Stimulated activated CD8-positive, alpha-beta memory T cell treated with anti-CD3 and anti-CD28 coated beads, Interleukin-12 subunit alpha, Interleukin-12 subunit beta, amount 100 ng/mL, for 4 hours (primary cell): ENCODE data around the gene HSD3B7.
"Not testable (repeated sequence)": the region's sequence is repeated elsewhere in the genome, so short reads cannot be mapped to it uniquely, and the experiment has no call there.

Source experiments
- DNase-seq: peaks from one replicate; pipeline ENCODE4 v3.0.0-alpha.2; 2020; ENCODE audit warnings: low read depth

Gene HSD3B7

GRCh38 chr16:30984669-30985400 lies at the start of gene HSD3B7:
Gene HSD3B7, plus strand, starts transcription at chr16:30985207. Its CDS starts 452 bp downstream, at chr16:30985659.
- peak; percentile 55 for DNase-seq

GRCh38 chr16:30937692-30938091 lies 47.3 kb upstream of the HSD3B7 start:
- DNase-seq, result no peak

DNA sequence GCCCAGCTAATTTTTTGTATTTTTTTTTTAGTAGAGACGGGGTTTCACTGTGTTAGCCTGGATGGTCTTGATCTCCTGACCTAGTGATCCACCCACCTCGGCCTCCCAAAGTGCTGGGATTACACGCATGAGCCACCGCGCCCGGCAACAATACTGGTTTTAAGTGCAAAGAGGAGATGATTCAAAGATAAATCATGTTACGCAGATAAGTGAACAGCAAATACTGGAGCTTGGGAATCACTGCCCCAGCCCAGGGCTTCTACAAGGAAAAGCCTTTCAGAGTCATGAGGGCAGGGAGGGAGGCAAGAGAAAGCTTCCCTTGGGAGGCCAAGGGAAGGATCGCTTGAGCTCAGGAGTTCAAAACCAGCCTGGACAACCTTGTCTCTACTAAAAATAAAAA lies 45.4 kb upstream of the HSD3B7 start:
- not testable (repeated sequence) for DNase-seq

GRCh38 chr16:30941600-30942425 lies 43.2 kb upstream of the HSD3B7 start:
- DNase-seq, result peak; percentile 41

- DNase-seq, result no peak
Measured at GRCh38 chr16:30942426-30942806, 42.6 kb upstream of the HSD3B7 start.

- DNase-seq, result no peak
Measured at GRCh38 chr16:30944352-30944751, 40.7 kb upstream of the HSD3B7 start.

DNA sequence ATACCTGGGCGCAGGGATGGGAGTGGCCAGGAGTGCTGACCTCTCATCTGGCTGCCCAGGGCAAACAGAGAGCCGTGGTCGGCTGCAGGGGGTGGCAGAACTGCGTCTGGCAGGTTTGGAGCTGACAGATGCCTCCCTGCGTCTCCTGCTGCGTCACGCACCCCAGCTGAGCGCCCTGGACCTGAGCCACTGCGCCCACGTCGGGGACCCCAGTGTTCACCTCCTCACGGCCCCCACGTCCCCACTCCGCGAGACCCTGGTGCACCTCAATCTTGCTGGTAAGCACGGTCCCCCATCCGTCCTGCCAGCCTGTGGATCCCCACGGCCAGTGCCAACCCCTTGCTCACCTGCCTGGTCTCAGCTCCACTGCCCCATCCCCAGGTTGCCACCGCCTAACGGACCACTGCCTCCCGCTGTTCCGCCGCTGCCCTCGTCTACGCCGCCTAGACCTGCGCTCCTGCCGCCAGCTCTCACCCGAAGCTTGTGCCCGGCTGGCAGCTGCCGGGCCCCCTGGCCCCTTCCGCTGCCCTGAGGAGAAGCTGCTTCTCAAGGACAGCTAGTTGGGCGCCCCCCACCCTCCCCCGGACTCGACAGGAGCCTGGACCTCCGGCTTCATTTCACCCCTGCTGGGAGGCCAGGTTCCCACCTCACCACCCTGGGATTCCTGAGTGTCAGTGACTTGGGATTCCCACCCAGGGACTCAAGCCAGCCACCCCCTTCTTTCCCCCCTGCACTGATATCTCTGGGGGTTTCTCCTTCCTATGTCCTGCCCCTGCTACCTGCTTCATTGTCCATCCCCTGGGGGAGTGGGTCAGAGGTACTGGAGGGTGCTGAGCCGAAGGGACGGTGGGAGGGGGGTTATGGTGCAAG lies 38.1 kb upstream of the HSD3B7 start:
- no peak for DNase-seq

DNA sequence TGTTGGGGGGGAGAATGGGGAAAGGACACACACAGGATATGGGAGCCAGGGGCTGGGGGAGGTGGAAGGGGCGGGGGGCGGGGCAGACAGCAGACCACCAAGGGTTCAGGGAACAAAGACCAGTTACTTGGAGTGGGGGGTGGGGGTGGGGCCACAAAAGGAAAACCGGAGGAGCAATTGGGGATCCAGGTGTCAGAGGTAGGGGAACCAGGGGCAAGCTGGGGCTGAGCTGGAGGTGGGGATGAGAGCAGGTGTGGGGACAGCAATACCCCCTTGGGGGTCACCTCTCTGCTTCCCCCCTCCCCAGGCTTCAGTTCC lies 37.5 kb upstream of the HSD3B7 start:
- DNase-seq, result no peak

GRCh38 chr16:30947859-30948666 lies 36.9 kb upstream of the HSD3B7 start:
- no peak for DNase-seq

- no peak for DNase-seq
Measured at GRCh38 chr16:30948667-30949649, 36.0 kb upstream of the HSD3B7 start, which contains the start of gene ORAI3. Gene ORAI3, plus strand, starts transcription at chr16:30949068. Its CDS starts 222 bp downstream, at chr16:30949290.

DNA sequence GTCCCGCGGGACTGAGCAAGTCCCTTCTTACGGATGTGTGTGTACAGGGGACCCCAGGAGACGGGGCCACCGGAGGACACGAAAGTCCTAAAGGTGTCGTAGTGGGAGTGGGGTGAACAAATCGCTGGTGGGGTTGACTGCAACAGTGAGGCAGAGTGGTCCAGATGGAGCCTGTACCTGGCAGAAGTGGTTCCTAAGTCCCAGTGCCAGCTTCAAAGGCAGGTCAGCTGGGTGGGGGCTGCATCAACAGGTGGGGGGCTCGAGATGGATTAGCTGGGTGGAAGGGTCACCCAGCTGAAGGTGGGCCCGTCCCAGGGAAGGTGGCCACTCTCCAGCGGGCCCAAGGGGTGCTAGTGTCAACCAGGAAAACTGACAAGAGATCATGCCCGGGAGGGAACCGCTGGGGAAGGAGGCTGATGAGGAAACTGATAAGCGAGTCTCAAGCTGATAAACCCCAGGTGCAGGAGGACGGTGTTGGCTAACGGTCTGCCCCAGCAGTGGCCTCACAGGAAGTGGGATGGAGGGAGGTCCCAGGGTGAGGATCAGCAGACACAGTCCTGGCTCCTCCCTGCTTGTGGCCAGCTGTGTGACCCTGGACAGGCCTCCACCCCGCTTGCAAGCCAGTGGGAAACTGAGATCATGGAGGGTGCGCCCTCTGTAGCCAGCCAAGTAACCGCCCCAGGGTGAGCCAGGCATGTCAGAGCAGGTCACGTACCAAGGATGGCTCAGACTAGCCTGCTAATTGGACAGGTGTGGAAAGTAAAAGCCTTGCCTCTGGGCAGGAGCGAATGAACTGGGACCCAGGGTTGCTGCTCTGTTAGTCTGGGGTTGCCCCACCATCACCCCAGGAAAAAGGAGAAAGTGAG lies 35.1 kb upstream of the HSD3B7 start:
- DNase-seq, result no peak

DNA sequence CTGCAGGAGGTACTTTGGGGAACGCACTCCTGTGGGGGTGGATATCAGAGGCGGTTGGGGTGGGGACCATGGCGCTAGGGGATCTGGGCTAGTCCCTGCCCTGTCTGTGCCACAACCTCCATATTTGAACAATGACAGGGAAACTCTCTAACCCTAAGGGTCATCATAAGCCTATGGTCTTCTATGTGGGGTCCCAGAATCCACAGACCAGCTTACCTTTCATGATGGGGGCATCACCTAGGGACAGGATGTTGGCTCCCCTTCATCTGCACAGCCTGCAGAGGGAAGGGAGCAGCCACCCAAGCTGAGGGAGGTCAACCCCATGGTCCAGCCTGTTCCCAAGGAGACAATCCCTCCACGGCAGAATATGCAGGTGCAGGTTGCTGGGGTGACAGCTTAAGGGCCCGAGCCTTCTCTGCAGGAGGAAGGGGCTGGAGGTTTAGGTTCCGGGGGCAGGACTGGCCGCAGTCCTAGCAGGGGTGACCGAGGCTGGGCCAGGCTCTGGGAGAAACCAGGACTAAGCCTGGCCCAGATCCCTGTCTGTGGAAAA lies 34.4 kb upstream of the HSD3B7 start:
- no peak for DNase-seq

DNA sequence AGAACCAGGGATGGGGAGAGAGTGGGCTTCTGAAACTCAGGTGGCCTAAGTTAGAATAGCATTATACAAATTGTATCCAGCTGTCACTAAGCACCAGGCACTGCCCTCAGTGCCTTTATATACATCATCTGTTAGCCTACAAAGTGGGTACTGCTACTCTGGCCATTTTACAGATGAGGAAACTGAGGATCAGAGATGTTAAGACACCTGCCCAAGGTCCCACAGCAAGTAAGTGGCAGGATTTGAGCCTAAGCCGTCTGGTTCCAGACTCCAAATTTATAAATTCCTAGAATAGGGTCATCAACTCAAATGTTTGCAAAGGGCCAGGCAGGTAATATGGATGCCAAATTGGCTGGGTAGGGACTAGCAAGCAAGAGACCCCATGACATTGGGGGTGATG lies 33.8 kb upstream of the HSD3B7 start:
- DNase-seq, result no peak

GRCh38 chr16:30951750-30952149 lies 33.3 kb upstream of the HSD3B7 start:
- no peak for DNase-seq

DNA sequence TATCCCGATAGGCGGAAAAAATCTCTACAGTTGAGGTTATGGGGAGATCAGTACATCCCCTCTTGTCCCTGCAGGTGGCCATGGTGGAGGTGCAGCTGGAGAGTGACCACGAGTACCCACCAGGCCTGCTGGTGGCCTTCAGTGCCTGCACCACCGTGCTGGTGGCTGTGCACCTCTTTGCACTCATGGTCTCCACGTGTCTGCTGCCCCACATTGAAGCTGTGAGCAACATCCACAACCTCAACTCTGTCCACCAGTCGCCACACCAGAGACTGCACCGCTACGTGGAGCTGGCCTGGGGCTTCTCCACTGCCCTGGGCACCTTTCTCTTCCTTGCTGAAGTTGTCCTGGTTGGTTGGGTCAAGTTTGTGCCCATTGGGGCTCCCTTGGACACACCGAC lies 31.9 kb upstream of the HSD3B7 start:
- no peak for DNase-seq

- DNase-seq, result peak; percentile 32
Measured at GRCh38 chr16:30953511-30954124, 31.4 kb upstream of the HSD3B7 start.

DNA sequence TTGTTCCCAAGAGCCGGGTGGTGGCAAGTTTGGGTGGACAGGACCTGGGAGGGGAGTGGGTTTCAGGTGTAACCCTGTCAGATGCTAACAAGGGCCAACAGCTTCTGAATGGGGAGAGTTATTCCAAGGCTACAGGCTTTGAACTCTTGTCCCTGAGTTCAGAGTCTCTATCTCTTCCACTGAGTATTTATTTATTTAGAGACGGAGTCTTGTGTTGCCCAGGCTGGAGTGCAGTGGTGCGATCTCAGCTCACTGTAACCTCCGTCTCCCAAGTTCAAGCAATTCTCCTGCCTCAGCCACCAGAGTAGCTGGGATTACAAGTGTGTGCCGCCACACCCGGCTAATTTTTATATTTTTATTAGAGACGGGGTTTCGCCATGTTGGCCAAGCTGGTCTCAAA lies 30.0 kb upstream of the HSD3B7 start:
- DNase-seq, result no peak

DNA sequence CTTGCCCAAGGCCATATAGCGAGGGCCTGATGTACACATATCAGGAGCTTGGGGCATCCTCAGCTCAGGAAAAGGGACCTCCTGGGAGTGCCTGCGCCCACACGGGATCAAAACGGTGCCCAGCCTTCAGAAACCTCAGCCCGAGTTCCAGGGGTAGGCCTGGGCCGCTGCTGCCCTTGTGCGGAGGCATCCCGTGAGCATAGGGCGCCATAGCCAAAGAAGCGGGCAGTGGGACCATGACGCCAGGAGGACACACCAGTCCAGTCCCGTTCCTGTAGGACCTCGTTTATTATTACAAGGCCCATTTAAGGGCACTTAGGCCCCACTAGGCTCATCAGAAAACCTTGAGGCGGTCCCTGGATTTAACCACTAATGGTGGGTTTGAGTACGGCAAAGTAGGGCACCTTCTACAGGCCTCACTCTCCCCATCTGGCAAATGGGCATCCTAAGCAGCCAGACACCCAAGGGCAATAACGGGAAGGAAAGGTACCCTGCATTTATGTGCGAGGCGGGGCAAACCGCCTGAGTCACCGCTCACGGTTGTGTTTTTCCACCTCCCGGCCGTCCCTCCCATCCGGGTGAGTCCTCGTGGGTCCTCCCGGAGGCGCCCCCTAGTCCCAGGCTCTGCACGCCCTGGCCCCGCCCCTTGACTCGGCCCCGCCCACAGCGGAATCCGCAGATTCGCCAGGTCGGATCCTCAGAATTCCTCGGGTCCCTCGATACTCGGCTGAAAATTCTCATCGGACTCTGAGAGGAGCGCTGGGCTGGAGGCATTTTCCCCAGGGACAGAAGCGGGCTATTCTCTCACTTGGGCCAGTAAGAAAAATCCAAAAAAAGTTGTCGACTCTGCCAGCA lies 28.2 kb upstream of the HSD3B7 start:
- peak; percentile 79 for DNase-seq
